K562 (cell line): Measurements from ENCODE around the gene BTBD10. TPM values are rescaled to one million over a fixed set of nuclear protein-coding genes. Genes with fewer than 3 reads are reported as not detected.

Experiments
- ATAC-seq: fragments of 200-7000 bp; cut with Tn5 transposase; 3 replicates; pipeline ENCODE4 v1.9.1; 2020; ENCODE audit warnings: moderate library complexity
- BruUV-seq: library from RNA; stranded (reverse); fragments of 400-500 nt; replicated peaks from 2 replicates; lab custom pipeline; 2021; lab: Mats Ljungman, UMichigan
- CTCF ChIA-PET: fragments of 300-600 bp; formaldehyde crosslinking; extraction: SDS; loops from one replicate; lab custom pipeline; 2021; ENCODE audit warnings: low intra/inter-chr PET ratio; lab: Yijun Ruan, JAX
- POLR2A ChIA-PET: fragments of 300-600, 350-650 bp; sonication (Branson Sonifier 250); formaldehyde crosslinking; extraction: SDS; loops from one replicate; lab custom pipeline; 2021; ENCODE audit warnings: antibody characterized with exemption, inconsistent platforms; lab: Yijun Ruan, JAX
- DNase-seq, 4 experiments: peaks; one replicate each; pipeline versions ENCODE4 v3.0.0 to v3.0.0-alpha.2; 2011 to 2018; ENCODE audit warnings: low spot score in 3 of 4, mixed read lengths in 3 of 4; ENCODE audit errors: extremely low read depth in 1 of 4
- FAIRE-seq: peaks from 2 replicates; lab custom pipeline; 2011; peaks lifted over from hg19 to GRCh38; lab: Jason Lieb, UNC
- H2AFZ ChIP-seq: 2 replicates; pipeline ENCODE4 v1.6.0; 2011; ENCODE audit warnings: low read depth, low read length, control low read depth, inconsistent platforms
- H3K27ac ChIP-seq: fragments of 200-600 bp; 3 replicates; pipeline ENCODE4 v1.8.0; 2011; ENCODE audit warnings: low read depth, mild to moderate bottlenecking, control low read depth, inconsistent platforms, low read length, moderate library complexity, mixed read lengths; ENCODE audit errors: extremely low read depth
- H3K27me3 ChIP-seq, 2 experiments: fragments of 300-600 bp in 1 of 2; 2 replicates in 1 of 2; 3 replicates in 1 of 2; pipeline versions ENCODE4 v1.6.0 to v1.8.0; 2011; ENCODE audit warnings: inconsistent platforms in 2 of 2, low read length in 2 of 2, mild to moderate bottlenecking in 1 of 2, mixed read lengths in 1 of 2, moderate library complexity in 1 of 2; ENCODE audit not compliant: control insufficient read depth in 2 of 2, insufficient read depth in 2 of 2
- H3K36me3 ChIP-seq: fragments of 300-600 bp; 3 replicates; pipeline ENCODE4 v1.8.0; 2011; ENCODE audit warnings: mild to moderate bottlenecking, low read length, inconsistent platforms; ENCODE audit not compliant: control insufficient read depth, insufficient read depth
- H3K4me1 ChIP-seq, 2 experiments: fragments of 200-600 bp in 1 of 2; replicated peaks in 1 of 2; 2 replicates in 1 of 2; 3 replicates in 1 of 2; pipeline versions ENCODE4 v1.5.1 to v1.8.0; 2011; ENCODE audit warnings: inconsistent platforms in 2 of 2, low read length in 2 of 2, mild to moderate bottlenecking in 1 of 2, mixed read lengths in 1 of 2, moderate library complexity in 1 of 2; ENCODE audit not compliant: control insufficient read depth in 2 of 2, insufficient read depth in 2 of 2
- H3K4me2 ChIP-seq: 2 replicates; pipeline ENCODE4 v1.6.1; 2011; ENCODE audit warnings: low read length, control low read depth, inconsistent platforms, mixed read lengths; ENCODE audit not compliant: insufficient read depth
- H3K4me3 ChIP-seq: fragments of 200-600 bp; sonication (generic), shearing (Covaris generic); 2 replicates; pipeline ENCODE4 v1.5.1; 2016; ENCODE audit warnings: control low read depth, inconsistent platforms
- H3K79me2 ChIP-seq: fragments of 200-600 bp; 3 replicates; pipeline ENCODE4 v1.8.0; 2011; ENCODE audit warnings: low read length, inconsistent platforms; ENCODE audit not compliant: control insufficient read depth, insufficient read depth
- H3K9ac ChIP-seq, 2 experiments: 2 replicates each; pipeline versions ENCODE4 v1.6.0 to v1.6.1; 2011; ENCODE audit warnings: low read depth in 2 of 2, low read length in 2 of 2, control low read depth in 1 of 2, inconsistent platforms in 1 of 2, mild to moderate bottlenecking in 1 of 2, mixed read lengths in 1 of 2; ENCODE audit not compliant: insufficient read depth in 1 of 2
- H3K9me1 ChIP-seq: one replicate; pipeline ENCODE4 v1.6.0; 2011; ENCODE audit warnings: inconsistent platforms, mild to moderate bottlenecking, low read length, moderate library complexity; ENCODE audit not compliant: control insufficient read depth, insufficient read depth
- H3K9me3 ChIP-seq: replicated peaks from 2 replicates; pipeline ENCODE4 v1.5.1; 2011; ENCODE audit warnings: low read depth, low read length, inconsistent platforms; ENCODE audit not compliant: control insufficient read depth, insufficient read depth
- H4K20me1 ChIP-seq: replicated peaks from 2 replicates; pipeline ENCODE4 v1.6.1; 2011; ENCODE audit warnings: low read length, inconsistent platforms, mixed read lengths; ENCODE audit not compliant: control insufficient read depth, insufficient read depth
- CC2D1A ChIP-seq: fragments of 450-650 bp; IDR thresholded peaks from 2 replicates; pipeline ENCODE4 v1.6.1; 2017; ENCODE audit warnings: mild to moderate bottlenecking
- CXXC5 ChIP-seq: fragments of 250-450 bp; sonication (Bioruptor Pico); IDR thresholded peaks from 2 replicates; pipeline ENCODE4 v1.8.0; 2022; ENCODE audit warnings: inconsistent platforms, mild to moderate bottlenecking, moderate library complexity
- E2F8 ChIP-seq: fragments of 450-650 bp; IDR thresholded peaks from 2 replicates; pipeline ENCODE4 v1.7.1; 2018; ENCODE audit warnings: mild to moderate bottlenecking, low read depth; ENCODE audit not compliant: partially characterized antibody
- FOXA3 ChIP-seq, 2 experiments: fragments of 450-650 bp in 1 of 2; sonication (generic) in 1 of 2; formaldehyde crosslinking; IDR thresholded peaks in 1 of 2; conservative IDR thresholded peaks in 1 of 2; 2 replicates each; pipeline versions ENCODE4 v1.4.0 to v1.8.0; 2020 to 2022; ENCODE audit warnings: mild to moderate bottlenecking in 2 of 2, missing genetic modification reagents in 1 of 2
- KDM2B ChIP-seq: fragments of 250-450 bp; sonication (Bioruptor Pico); IDR thresholded peaks from 2 replicates; pipeline ENCODE4 v1.8.0; 2021; ENCODE audit warnings: mild to moderate bottlenecking, moderate library complexity
- KDM5B ChIP-seq: fragments of 200-600 bp; sonication (generic); IDR thresholded peaks from 2 replicates; pipeline ENCODE4 v1.6.1; 2012; ENCODE audit warnings: low read depth, mild to moderate bottlenecking, moderate library complexity, low read length, control low read depth, inconsistent platforms; ENCODE audit not compliant: insufficient replicate concordance
- MCM3 ChIP-seq: fragments of 450-650 bp; IDR thresholded peaks from 2 replicates; pipeline ENCODE4 v1.6.1; 2016
- MYC ChIP-seq, 2 experiments: fragments of 250-450 bp in 1 of 2; sonication (Bioruptor Pico) in 1 of 2; IDR thresholded peaks; 2 replicates each; pipeline versions ENCODE4 v1.5.1 to v1.6.1; 2012 to 2021; ENCODE audit warnings: low read depth in 2 of 2, borderline replicate concordance in 1 of 2, improper control_type of control experiment in 1 of 2, low read length in 1 of 2, mild to moderate bottlenecking in 1 of 2, moderate library complexity in 1 of 2
- ZNF561 ChIP-seq: fragments of 450-650 bp; formaldehyde crosslinking; conservative IDR thresholded peaks from 2 replicates; pipeline ENCODE4 v1.4.0; 2020; ENCODE audit warnings: mild to moderate bottlenecking, moderate library complexity
- WGBS: fragments of 100-300 bp; shearing (Covaris generic); methylation state at CpG from one replicate; pipeline ENCODE4 v1.1.6; 2016; ENCODE audit warnings: low coverage, mixed read lengths; ENCODE audit not compliant: insufficient coverage; ENCODE audit errors: missing lambda C conversion rate; 5-methylcytosine and 5-hydroxymethylcytosine counted together
- in situ Hi-C: fragments of 300-500 bp; cut with MboI; formaldehyde crosslinking; loops from 4 replicates; pipeline ENCODE4 v1.15.0; 2018; ENCODE audit warnings: inconsistent platforms, mixed read lengths
- intact Hi-C: fragments of 100-400 bp; cut with micrococcal nuclease; formaldehyde crosslinking; loops from 2 replicates; pipeline ENCODE4 v1.14.2; 2022
- polyA plus RNA-seq, 8 experiments: library from polyadenylated mRNA; depleted of rRNA in 4 of 8; stranded (reverse) in 5 of 8; unstranded in 3 of 8; fragments of >200 nt; fragmentation: Nextera tagmentation in 2 of 8; fragmentation: Illumina TruSeq in 1 of 8; extraction: Ambion mirVana in 2 of 8; extraction: Trizol in 1 of 8; gene quantifications; 2 replicates each; pipeline versions ENCODE4 v1.2.1 to v1.2.3, GENCODE V29; 2011 to 2014; ENCODE audit warnings: inconsistent platforms in 1 of 8, missing spikeins in 1 of 8
- total RNA-seq, 7 experiments: library from RNA; depleted of rRNA in 6 of 7; stranded (reverse); fragments of >200 nt in 6 of 7; fragmentation: Illumina TruSeq in 2 of 7; extraction: Trizol in 2 of 7; gene quantifications; 2 replicates each; pipeline versions ENCODE4 v1.2.1 to v1.2.3, GENCODE V29; 2011 to 2021; ENCODE audit warnings: low replicate concordance in 1 of 7

BTBD10 gene
- total and polyA plus RNA-seq, 9 of the 15 experiments (the other 6 are each of a cell fraction or from before 2014, with no cell fraction given): 11.6 to 22.8 (median 16.3) TPM

- Histone ChIP-seq H3K27ac (no peak overlapping the region), H3K4me2 (no peak overlapping the region), H3K4me1 (no peaks in the 10 kb centered on the region), H3K4me3 (no peak overlapping the region), H3K9me3 (no peaks in the 10 kb centered on the region), H2AFZ (no peak overlapping the region), H3K27me3 (no peaks in the 10 kb centered on the region), H3K9me1 (no peaks in the 10 kb centered on the region), H3K9ac (no peak overlapping the region), H3K79me2 (no peaks in the 10 kb centered on the region), H4K20me1 (no peaks in the 10 kb centered on the region), H3K36me3 (no peaks in the 10 kb centered on the region)
- TF ChIP-seq CC2D1A (no peak), MCM3 (no peak), CXXC5 (CRISPR knock-in tag) (no peak), KDM2B (CRISPR knock-in tag) (no peak), E2F8 (no peak), KDM5B (no peak), ZNF561 (CRISPR knock-in tag) (no peak), MYC (IDR thresholded peaks at IDR 0.05; ENCODE audit: low read depth, low read length) (no peak), MYC (CRISPR knock-in tag; IDR thresholded peaks at IDR 0.05; ENCODE audit: borderline replicate concordance, low read depth) (no peak), FOXA3 (CRISPR knock-in tag; conservative IDR thresholded peaks at IDR 0.05 in 1 of 2, IDR thresholded peaks at IDR 0.05 in 1 of 2) (no peak)
- in situ Hi-C loops (no loop called here), intact Hi-C loops (no loop called here)
- no TSS peak for BruUV-seq
- FAIRE-seq (no peak), ATAC-seq (no peak), DNase-seq (no peak)
- WGBS: 41% methylated on average over 6 of the region's 6 CpGs
- ChIA-PET CTCF (no interaction called here), POLR2A (no interaction called here)
Measured at GRCh38 chr11:13434247-13435205, 28.5 kb downstream of the BTBD10 start.
